HG02885 (cell line): ENCODE measurements around the gene MRPL23.

Source experiments
- ATAC-seq: cut with Tn5 transposase; IDR thresholded peaks from one replicate; pipeline ENCODE4 v1.9.1; 2021; ENCODE audit warnings: mild to moderate bottlenecking; ENCODE audit not compliant: unreplicated experiment, poor library complexity

Gene MRPL23

DNA sequence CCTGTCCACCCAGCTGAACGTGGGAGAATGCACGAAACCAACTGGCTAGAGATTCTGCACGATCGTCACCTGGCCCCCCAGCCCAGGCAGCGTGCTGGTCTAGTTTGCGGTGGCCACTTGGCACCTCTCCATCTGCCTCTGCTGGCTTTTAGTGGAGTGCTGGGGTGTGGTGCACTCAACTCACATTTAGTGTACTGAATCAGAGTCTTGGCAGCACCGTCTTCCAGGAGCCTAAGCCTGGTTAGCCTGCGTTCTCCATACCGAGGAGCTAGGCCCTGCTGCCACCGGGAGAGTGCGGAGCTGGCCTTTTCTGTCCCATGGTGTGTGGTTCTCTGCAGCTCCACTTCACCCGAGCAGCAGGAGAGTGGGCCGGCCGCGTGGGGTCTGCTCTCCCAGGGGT, 2.8 kb downstream of the MRPL23 start:
- no peak for ATAC-seq

DNA sequence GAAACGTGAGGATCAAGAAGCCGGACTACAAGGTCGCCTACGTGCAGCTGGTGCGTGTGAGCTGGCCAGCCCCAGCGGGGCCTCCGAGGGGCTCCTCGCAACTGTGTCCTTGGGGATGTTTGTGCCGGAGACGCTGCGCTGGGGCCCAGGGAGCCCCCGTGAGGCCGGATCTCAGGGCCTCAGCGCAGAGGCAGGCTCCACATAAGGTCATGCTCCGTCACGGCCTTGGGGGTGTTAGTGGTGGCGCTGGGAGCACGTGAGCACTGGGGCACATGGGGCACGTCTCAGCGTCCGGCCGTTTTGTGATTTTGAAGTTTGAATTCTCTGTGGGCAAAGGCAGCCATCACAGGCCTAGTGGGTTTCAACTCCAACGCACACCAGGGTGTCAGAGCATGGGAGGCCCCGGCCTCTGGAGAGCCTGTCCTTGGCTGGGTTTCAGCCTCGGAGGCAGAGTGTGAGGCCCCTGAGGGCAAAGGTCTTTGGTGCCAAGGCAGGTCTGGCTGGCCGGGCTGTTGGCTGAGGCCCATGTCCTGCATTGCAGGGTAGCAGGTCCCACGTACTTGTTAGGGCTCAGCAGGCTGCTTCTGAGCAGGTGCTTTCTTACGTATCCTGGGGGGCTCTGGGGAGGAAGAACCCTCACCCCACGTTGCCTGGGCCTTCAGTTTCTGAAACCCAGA, 5.8 kb downstream of the MRPL23 start:
- no peak for ATAC-seq

DNA sequence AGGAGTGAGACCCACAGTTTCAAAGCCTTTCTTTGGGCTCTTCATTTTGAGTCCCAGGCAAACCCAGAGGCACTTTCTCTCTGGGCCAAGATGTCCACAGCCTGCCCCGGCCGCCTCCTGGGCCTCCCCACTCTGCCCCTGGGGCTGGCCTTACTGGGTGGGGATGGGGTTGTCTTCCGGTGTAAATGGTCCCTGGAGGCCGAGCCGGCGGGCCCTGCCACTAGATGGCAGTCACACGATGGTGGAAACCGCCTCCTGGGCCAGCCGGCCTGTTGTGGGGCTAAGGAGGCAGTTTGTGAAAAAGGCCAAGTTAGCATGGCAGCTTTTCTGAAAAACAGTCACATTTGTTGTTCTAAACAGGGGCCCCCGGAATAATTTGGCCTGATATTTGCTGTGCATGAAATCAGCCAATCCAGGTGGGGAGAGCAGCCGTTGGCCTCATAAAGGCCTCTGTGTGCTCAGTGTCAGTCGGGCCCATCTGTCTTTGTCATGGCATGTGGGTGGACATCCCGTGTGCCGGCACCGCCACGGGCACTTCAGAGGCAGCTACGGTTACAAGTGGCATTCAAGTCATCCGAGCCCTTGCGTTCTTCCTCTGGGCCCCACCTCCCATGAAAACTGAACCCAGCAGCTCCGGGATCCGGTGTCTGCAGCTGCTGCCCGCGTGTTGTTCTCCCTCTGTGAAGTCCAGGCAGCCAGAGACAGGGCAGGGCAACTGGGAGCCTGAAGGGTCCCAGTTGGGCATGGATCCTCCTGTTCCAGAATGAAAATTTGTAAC, 6.5 kb downstream of the MRPL23 start:
- no peak for ATAC-seq

DNA sequence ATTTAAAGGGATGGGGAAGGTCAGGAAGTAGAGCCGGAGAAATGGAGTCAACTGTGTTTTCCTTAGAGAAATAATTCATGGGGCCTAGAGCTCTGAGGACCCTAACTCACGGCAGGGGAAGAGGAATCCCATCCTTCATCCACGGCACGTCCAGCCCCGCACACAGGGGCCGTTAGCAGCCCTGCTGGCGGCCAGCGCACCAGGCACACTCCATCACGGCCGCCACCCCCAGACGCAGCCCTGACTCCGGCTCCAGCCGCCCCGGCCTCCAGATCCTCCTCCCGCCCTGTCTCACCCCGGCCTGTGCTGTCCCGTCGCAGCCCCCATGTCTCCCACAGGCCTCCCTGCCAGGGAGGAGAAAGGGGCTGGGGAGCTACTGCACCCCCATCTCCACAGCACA, 11.2 kb downstream of the MRPL23 start:
- no peak for ATAC-seq

DNA sequence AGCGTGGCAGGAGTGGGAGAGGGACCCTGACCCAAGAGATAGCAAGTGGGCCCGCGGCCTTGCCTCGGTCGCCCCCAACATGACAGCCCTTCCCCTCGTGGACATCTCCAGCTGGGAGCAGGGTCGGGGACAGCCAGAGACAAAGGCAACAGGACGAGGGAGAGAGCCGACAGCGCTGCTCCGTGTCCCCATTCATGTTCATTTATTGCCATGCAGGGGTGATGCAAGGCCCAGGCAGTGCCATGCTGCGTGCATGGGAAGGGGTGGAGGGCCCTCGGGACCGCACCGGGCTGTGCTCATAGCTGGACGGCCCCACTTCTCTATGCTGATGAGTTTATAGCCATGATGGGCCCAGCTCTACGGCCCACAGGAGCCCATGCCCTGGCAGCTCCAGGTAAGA, 12.7 kb downstream of the MRPL23 start:
- ATAC-seq = no peak

DNA sequence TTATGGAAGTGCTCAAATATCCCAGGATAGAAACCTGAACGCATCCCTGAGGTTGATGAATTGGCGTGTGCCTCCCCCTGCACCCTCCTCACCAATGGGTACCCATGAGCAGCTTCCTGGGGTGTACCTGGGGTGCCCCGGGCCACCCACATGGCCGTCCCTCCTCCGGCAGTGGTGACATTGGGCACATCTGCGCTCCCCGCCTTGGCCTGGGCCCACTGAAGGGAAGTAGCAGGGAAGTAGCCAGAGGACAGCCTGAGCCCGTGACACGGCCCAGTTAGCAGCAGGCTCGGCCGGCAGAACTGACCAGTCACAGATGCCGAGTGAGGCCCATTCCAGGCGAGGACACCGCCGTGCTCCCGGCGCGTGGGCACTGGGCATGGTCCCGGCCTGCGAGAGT, 16.7 kb downstream of the MRPL23 start:
- no peak for ATAC-seq

DNA sequence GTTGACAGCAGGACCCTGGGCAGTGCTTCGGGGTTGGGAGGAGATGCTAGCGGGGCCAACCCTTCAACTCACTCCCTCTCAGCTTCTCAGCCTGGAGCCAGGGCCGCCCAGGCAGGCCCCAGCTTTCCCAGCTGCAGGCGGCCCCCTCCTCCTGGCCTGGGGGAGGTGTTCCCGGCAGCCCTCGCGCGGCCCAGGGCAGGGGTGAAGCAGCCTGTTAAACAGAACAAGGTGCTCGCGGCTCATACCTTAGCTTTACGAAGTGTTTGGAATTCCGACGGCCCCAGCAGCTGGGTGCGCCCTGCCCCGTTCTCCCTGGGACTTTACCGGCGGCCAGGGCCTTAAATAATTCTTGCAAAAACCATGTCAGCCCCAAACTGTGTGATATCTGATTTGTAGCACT, 17.2 kb downstream of the MRPL23 start:
- no peak for ATAC-seq

DNA sequence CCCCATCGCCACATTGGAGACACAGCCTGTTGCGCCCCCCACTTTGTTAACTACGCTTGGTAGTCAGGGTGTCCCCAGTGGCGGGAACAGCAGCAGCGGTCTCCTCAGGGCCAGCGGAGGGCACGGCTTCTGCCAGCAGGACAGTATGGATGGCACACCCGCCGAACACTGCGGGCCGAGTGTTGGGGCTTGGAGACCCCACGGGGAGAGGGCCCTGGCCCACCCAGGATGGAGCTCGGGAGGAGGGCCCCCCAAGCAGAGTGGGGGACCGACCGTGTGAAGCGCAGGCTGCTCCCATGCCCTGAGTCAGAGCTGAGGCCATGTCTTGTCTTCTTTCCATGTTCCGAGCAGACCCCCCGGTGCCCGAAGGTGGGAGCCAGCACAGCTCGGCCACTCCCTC, 17.8 kb downstream of the MRPL23 start:
- ATAC-seq = no peak

DNA sequence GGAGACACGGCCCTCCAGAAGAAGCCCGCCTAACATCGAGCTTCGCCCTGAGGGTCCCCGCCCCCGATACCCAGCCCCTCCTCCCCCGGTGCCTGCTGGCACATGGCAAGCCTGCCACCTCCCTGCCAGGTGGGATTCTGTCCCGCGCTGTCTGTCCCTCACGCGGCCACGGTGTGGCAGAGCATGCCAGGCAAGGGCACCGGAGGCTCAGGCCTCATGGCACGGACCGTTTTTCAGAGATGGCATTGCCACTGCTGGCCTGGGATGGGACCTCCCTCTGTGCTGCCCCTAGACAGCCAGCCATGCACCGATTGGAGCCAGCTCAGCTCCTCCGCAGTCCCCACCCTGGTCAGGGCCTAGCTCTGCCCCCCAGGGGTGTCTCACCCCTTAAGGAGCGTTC, 19.4 kb downstream of the MRPL23 start:
- ATAC-seq = no peak

DNA sequence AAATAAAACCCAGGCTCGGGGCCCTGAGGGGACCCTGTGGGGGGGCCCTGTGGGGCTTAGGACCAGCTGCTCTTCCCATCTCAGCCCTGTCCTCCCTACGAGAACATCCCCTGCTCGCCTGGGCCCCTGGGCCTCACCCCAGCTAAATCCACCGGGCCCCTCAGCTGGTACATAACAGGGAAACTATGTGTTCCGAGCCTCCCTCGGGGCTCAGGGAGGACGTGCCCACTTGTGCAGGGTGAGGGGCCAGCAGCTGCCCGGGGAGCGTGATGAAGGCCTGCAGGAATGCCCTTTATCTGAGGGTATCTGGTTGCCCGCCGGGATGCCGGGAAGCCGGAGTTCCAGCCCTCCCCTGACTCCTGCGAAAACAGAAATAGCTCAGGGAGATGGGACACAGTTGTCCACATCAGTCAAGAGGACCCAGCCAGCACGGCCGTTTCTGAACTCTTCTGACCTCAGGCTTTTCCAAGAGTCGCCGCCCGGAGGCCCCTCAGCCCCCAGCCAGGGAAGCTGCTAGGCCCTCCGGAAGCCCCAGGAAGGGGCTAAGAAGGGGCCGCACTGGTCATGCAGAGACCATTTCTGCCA, 20.6 kb downstream of the MRPL23 start:
- ATAC-seq = no peak

DNA sequence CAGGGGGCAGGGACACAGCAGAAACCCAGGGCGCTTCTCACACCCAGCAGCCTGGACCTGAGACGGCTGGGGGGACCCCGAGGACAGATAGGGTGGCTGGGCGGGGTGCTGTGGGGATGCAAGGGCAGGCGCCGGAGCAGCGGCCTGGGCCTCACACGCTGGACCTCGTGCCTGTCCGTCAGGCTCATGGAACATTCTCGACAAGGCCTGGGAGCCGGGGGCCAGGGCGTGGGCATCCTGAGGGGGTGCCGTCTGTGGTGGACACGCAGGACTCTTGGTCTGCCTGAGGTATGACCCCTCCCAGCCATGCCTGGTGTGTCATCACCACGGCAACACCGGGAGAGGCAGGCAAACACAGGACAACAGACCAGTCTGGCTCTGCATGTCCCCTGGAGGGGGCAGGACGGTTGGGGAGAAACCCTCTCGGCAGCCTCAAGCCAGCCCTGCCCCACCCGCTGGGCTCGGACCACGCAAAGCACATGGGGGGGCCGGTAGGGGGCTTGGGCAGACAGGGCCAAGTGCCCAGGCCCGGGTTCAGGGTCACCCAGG, 21.4 kb downstream of the MRPL23 start:
- ATAC-seq = no peak

DNA sequence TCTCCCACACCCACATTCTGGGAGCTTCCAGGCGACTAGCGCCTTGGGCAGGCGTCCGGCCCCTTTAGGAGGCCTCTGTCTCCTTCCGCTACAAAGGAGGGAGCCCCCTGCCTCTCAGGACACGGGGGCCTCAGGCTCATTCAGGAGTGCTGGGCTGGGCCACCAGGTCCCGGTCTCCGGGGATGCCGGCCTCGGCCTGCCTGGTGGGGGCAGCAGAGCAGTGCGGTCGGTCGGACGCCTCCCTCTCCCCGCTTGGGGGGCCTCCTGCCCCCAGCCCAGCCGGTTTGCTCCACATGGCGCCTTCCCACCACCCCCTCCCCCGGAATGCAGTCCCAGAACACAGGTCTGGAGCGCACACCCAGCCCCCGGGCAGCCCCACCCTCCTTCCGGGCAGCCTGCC, 21.9 kb downstream of the MRPL23 start:
- no peak for ATAC-seq

DNA sequence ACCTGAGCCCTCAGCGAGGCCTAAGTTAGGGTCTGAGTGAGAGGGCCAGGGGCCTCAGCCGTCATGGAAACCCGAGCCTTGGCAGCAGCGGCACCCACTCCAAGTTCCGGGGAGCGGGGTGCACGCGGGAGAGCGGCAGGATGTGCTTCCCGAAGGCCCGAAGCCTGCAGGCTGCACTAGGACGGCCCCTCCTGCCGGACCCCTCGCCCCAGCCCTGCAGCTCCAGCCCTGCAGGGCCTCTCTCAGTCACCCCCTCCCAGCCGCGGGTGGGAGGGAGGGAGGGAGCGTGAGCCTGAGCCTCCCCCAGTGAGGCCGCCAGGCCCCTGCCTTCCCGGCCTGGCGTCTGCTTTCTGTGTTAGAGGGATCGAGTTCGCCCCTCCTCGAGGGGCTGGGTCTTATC, 22.6 kb downstream of the MRPL23 start:
- ATAC-seq = no peak

DNA sequence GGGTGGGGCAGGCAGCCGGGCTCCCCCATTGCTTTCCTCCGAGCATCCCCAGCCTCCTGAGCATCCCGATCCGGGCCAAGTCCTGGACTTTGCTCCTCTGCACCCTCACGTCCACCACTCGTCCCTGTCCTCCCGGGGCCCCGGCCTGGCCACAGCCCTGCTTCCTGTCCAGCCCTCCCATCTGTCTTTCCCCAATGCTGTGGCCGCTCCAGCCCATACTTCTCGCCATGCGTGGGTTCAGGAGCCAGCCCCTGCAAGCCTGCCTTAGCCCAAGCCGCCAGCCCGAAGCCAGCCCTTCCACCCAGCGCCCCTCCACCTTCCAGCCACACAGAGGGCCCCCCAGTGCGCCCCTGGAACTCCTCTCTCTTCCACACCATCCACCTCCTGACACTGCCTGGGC, 23.8 kb downstream of the MRPL23 start:
- no peak for ATAC-seq

DNA sequence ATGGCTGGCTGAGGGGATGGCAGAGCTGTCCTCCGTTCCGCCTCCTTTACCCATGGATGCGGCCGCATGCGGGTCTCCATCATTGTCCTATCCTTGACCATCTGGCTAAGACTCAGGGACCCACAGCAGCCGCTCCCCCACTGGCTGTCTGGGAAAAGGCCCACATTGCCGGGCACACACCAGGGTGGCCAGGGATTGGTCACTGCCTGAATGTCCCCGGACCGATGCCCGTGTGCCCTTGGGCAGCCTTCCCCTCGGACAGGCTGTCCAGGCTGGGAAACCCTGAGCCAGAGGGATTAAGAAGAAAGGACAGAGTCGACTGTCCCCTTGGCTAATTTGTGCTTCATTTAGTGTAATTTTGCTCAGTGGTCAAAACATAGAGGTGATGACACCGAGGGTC, 28.1 kb downstream of the MRPL23 start:
- no peak for ATAC-seq

DNA sequence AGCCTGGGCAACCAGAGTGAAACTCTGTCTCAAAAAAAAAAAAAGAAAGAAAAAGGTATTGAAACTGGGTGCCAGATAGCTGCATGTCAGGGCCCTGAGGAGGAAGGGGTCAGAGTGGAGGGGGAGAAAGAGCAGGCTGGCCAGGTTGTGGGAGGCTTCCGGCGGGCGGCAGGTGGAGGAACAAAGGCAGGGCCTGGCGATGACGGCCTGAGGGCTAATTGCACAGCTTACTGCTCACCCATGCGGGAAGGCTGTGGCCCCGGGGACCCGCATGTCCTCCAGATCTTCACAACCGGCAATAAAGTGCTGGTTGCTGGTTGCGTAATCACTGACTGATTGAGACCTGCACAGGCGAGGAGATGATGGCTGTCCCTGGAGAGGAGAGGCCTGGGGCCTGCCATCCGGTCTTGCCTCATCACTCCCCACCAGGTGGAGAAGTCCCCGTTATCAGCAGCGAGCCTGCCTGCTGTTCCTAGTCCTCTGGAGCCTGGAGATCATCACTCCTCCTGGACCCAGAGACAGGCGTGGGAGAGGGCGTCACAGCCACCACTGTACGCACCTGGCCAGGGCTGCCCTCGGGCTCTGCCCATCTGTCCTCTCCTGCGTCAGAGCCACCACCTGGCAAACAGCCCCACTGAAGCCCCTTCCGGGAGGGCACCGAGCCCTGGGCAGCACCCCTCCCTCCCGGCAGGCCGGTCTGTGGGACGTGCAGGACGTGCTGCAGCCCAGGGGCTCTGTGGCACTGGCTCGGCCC, 31.8 kb downstream of the MRPL23 start:
- ATAC-seq = no peak

DNA sequence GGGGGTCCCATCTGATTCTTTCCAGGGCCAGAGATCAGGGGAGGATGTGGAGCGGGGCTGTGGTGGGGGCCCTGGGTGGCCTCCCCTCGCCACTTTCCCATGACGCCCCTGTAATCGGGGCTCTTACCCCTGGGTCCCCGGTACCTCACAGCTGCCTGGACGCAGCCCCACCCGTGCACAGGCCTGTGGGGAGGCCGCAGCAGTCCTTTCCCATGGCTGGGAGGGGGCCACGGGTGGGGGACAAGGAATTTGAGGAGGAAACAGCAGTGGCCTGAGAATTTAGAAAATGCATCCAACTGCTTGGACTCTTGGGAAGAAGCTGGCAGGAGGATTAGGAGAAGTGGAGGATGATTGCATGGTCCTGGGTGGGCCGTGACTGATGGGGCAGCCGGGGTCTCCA, 32.5 kb downstream of the MRPL23 start:
- ATAC-seq = no peak

DNA sequence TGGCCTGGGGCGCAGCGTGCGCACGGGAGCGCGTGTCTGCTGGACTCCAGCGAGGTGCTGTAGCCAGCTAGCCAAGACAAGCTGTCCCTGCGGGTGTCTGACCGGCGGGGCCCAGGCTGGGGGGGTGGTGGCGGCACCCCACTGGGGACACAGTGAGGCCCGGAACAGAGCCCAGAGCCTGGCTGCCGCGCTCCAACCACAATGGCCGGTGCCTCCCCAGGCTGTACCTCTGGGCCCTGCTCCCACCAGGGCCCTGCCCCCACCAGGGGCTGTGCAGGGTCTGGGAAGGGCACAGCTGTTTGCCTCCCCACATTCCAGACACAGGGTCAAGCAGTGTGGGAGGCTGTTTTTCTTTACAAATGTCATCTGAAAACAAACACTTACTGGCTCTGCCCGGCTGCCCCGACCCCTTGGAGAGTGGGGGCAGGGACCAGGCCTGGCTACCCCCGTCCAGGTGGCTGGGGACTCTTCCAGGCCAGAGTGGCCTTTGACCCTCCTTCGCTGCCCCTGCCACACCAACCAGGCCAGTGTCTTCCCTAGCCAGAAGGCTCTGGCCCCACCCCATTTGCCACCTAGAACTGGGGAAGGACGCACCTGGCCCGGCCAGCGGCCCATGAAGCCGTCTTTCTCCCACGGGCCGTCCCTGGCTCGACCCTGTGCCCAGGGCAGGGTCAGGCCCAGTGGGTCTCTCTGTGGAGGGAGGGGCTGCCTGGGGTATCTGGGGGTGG, 35.9 kb downstream of the MRPL23 start:
- ATAC-seq = no peak

DNA sequence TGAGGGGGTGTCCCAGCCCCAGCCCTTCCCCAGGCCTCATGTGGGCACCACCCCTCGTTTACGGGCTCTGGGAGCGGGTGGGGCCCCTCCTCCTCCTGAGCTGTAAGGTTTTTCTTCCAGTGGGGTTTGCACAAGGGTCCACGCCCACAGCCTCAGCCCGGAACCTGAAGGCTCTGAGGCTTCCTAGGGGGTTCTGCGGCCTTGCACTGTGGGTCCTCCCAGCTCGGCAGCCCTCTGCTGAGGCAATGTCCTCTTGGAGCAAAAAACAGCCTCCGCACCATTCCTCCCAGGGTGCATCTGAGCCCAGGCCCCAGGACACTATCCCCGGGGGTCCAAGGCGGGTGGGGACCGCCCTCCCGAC, 36.4 kb downstream of the MRPL23 start:
- no peak for ATAC-seq

DNA sequence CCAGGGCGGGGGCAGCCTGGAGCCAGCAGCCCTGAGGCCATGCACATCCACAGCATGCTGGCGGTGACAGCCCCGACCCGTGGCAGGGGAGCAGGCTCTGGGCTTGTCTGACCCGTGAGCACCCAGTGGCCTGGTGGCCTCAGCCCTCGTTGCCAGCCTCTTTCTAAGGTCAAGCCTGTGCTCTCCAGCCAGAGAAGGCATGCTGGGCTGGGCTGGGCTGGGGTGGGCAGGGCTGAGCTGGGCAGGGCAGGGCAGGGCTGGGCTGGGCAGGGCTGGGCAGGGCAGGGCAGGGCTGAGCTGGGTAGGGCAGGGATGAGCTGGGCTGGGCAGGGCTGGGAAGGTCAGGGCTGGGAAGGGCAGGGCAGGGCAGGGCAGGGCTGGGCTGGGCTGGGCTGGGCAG, 39.9 kb downstream of the MRPL23 start:
- ATAC-seq = no peak
